Peyer's patch (tissue), 4 donors: Measurements from ENCODE around the gene LRRC8A.

Source experiments
- CTCF ChIP-seq, 6 experiments: fragments of 450-650 bp in 4 of 6; fragments of 200-600 bp in 2 of 6; sonication (generic) in 1 of 6; IDR thresholded peaks; one replicate each; pipeline ENCODE4 v1.5.1; 2017 to 2019; ENCODE audit warnings: antibody characterized with exemption in 6 of 6, mild to moderate bottlenecking in 3 of 6, moderate library complexity in 1 of 6
- POLR2A ChIP-seq, 2 donors: fragments of 450-650 bp; IDR thresholded peaks; one replicate each; pipeline ENCODE4 v1.5.1; 2017; ENCODE audit warnings: antibody characterized with exemption in 2 of 2, mild to moderate bottlenecking in 2 of 2, moderate library complexity in 2 of 2

GRCh38 chr9:128913048-128913900 is 31.3 kb downstream of the LRRC8A start:
- TF ChIP-seq CTCF (IDR thresholded peaks at IDR 0.05): no peak
- no peak for TF ChIP-seq POLR2A (IDR thresholded peaks at IDR 0.05)
